IMR-90 (cell line): ENCODE data around the gene TUBA3E. TPM values are rescaled to one million over a fixed set of nuclear protein-coding genes. Genes with fewer than 3 reads are reported as not detected.
"Not testable (repeated sequence)": the region's sequence is repeated elsewhere in the genome, so short reads cannot be mapped to it uniquely, and the experiment has no call there.

Source experiments
- ATAC-seq: fragments of 200-7000 bp; cut with Tn5 transposase; 2 replicates; pipeline ENCODE4 v1.9.1; 2020; ENCODE audit warnings: low read depth, mild to moderate bottlenecking, moderate library complexity
- BruUV-seq: library from RNA; stranded (reverse); fragments of 400-500 nt; replicated peaks from 2 replicates; lab custom pipeline; 2021; lab: Mats Ljungman, UMichigan
- CTCF ChIA-PET: fragments of 300-600 bp; formaldehyde crosslinking; extraction: SDS; loops from one replicate; lab custom pipeline; 2021; ENCODE audit warnings: antibody characterized with exemption; lab: Yijun Ruan, JAX
- POLR2A ChIA-PET: fragments of 300-600 bp; sonication (Branson Sonifier 250); formaldehyde crosslinking; loops from one replicate; lab custom pipeline; 2022; ENCODE audit warnings: antibody characterized with exemption; ENCODE audit not compliant: unreplicated experiment; lab: Charles Lee
- DNase-seq: peaks from one replicate; pipeline ENCODE4 v3.0.0; 2013
- H2AFZ ChIP-seq: replicated peaks from 2 replicates; pipeline ENCODE3; 2013; ENCODE audit warnings: low read length, mild to moderate bottlenecking; ENCODE audit not compliant: poor library complexity
- H2AK5ac ChIP-seq: 2 replicates; pipeline ENCODE4 v1.6.1; 2013; ENCODE audit warnings: low read depth, low read length, inconsistent platforms
- H2AK9ac ChIP-seq: replicated peaks from 2 replicates; pipeline ENCODE3; 2013; ENCODE audit warnings: mild to moderate bottlenecking, low read depth, low read length, moderate library complexity; ENCODE audit not compliant: poor library complexity
- H2BK120ac ChIP-seq: 2 replicates; pipeline ENCODE4 v1.6.1; 2013; ENCODE audit warnings: low read depth, low read length, inconsistent platforms
- H2BK15ac ChIP-seq: 3 replicates; pipeline ENCODE4 v1.6.1; 2013; ENCODE audit warnings: low read depth, low read length, inconsistent platforms
- H2BK20ac ChIP-seq: 2 replicates; pipeline ENCODE4 v1.6.1; 2013; ENCODE audit warnings: low read depth, mild to moderate bottlenecking, inconsistent platforms, low read length, moderate library complexity
- H2BK5ac ChIP-seq: 2 replicates; pipeline ENCODE4 v1.6.1; 2013; ENCODE audit warnings: mild to moderate bottlenecking, low read depth, low read length, inconsistent platforms; ENCODE audit not compliant: poor library complexity, severe bottlenecking
- H3K14ac ChIP-seq: replicated peaks from 2 replicates; pipeline ENCODE4 v1.6.1; 2013; ENCODE audit warnings: low read depth, low read length, inconsistent platforms
- H3K18ac ChIP-seq: 2 replicates; pipeline ENCODE4 v1.6.1; 2013; ENCODE audit warnings: low read depth, low read length, control low read depth
- H3K23ac ChIP-seq: 2 replicates; pipeline ENCODE4 v1.6.1; 2013; ENCODE audit warnings: low read depth, low read length, inconsistent platforms
- H3K27ac ChIP-seq: 2 replicates; pipeline ENCODE4 v1.5.1; 2013; ENCODE audit warnings: mild to moderate bottlenecking, control low read depth, low read length; ENCODE audit not compliant: insufficient read depth
- H3K27me3 ChIP-seq: 2 replicates; pipeline ENCODE4 v1.6.1; 2013; ENCODE audit warnings: low read length; ENCODE audit not compliant: control insufficient read depth, insufficient read depth
- H3K36me3 ChIP-seq: 2 replicates; pipeline ENCODE4 v1.6.1; 2013; ENCODE audit warnings: low read length, mixed read lengths; ENCODE audit not compliant: control insufficient read depth, insufficient read depth
- H3K4ac ChIP-seq: 2 replicates; pipeline ENCODE4 v1.6.1; 2013; ENCODE audit warnings: low read depth, low read length, inconsistent platforms
- H3K4me1 ChIP-seq: 2 replicates; pipeline ENCODE4 v1.6.1; 2013; ENCODE audit warnings: low read length, mixed read lengths; ENCODE audit not compliant: control insufficient read depth, insufficient read depth
- H3K4me2 ChIP-seq: 2 replicates; pipeline ENCODE4 v1.6.1; 2013; ENCODE audit warnings: low read depth, mild to moderate bottlenecking, control low read depth, low read length, moderate library complexity
- H3K4me3 ChIP-seq: 2 replicates; pipeline ENCODE4 v1.5.1; 2013; ENCODE audit warnings: low read depth, mild to moderate bottlenecking, control low read depth, low read length, moderate library complexity; ENCODE audit not compliant: insufficient read depth
- H3K56ac ChIP-seq: 2 replicates; pipeline ENCODE4 v1.6.1; 2013; ENCODE audit warnings: low read length, inconsistent platforms; ENCODE audit not compliant: insufficient read depth; ENCODE audit errors: extremely low read depth
- H3K79me1 ChIP-seq, 2 experiments: 2 replicates each; pipeline ENCODE4 v1.6.1; 2013; ENCODE audit warnings: low read length in 2 of 2, inconsistent platforms in 1 of 2, low read depth in 1 of 2
- H3K9ac ChIP-seq: 2 replicates; pipeline ENCODE4 v1.6.1; 2013; ENCODE audit warnings: low read depth, low read length, control low read depth
- H3K9me1 ChIP-seq: 2 replicates; pipeline ENCODE4 v1.6.1; 2013; ENCODE audit warnings: low read length, inconsistent platforms; ENCODE audit not compliant: insufficient read depth
- H3K9me3 ChIP-seq: 2 replicates; pipeline ENCODE4 v1.6.1; 2013; ENCODE audit warnings: low read length; ENCODE audit not compliant: control insufficient read depth, insufficient read depth
- H4K20me1 ChIP-seq: 2 replicates; pipeline ENCODE4 v1.6.1; 2013; ENCODE audit warnings: low read length, inconsistent platforms; ENCODE audit not compliant: insufficient read depth
- H4K5ac ChIP-seq: 2 replicates; pipeline ENCODE4 v1.6.1; 2013; ENCODE audit warnings: mild to moderate bottlenecking, low read depth, low read length, control low read depth
- H4K8ac ChIP-seq, 2 experiments: 2 replicates each; pipeline ENCODE4 v1.6.1; 2013; ENCODE audit warnings: low read depth in 2 of 2, low read length in 2 of 2, control low read depth in 1 of 2, inconsistent platforms in 1 of 2
- H4K91ac ChIP-seq: 2 replicates; pipeline ENCODE4 v1.6.1; 2013; ENCODE audit warnings: low read depth, low read length, inconsistent platforms; ENCODE audit not compliant: insufficient read depth
- CTCF ChIP-seq: conservative IDR thresholded peaks from 2 replicates; pipeline ENCODE4 v1.5.1; 2012; ENCODE audit warnings: mild to moderate bottlenecking, low read depth, low read length, improper control_type of control experiment
- RAD21 ChIP-seq: IDR thresholded peaks from 2 replicates; pipeline ENCODE4 v1.6.1; 2012; ENCODE audit warnings: low read length, improper control_type of control experiment
- SMC3 ChIP-seq: fragments of 150-350 bp; IDR thresholded peaks from 2 replicates; pipeline ENCODE4 v1.6.1; 2016; ENCODE audit warnings: low read depth, mild to moderate bottlenecking, antibody characterized with exemption, low read length, moderate library complexity
- WGBS, 2 experiments: methylation state at CpG; one replicate each; pipeline versions ENCODE4 v1.1.5 to v1.1.7; 2013; ENCODE audit warnings: missing lambda C conversion rate in 2 of 2; ENCODE audit not compliant: insufficient read length in 1 of 2; ENCODE audit errors: extremely low coverage in 2 of 2; 5-methylcytosine and 5-hydroxymethylcytosine counted together
- dilution Hi-C: fragments of 300-500 bp; cut with HindIII; formaldehyde crosslinking; loops from one replicate; pipeline ENCODE4 v1.14.3; 2018; ENCODE audit warnings: low sequenced_read_pairs; ENCODE audit not compliant: unreplicated experiment
- in situ Hi-C: fragments of 300-500 bp; cut with MboI; formaldehyde crosslinking; loops from 3 replicates; pipeline ENCODE4 v1.14.3; 2019; ENCODE audit warnings: low sequenced_read_pairs, inconsistent platforms, mixed read lengths
- intact Hi-C: fragments of 100-400 bp; cut with micrococcal nuclease; formaldehyde crosslinking; loops from 2 replicates; pipeline ENCODE4 v1.10.0; 2022
- polyA plus RNA-seq, 3 experiments: library from polyadenylated mRNA; depleted of rRNA; stranded (reverse); fragments of >200 nt; gene quantifications; 2 replicates each; pipeline ENCODE4 v1.2.3, GENCODE V29; 2012; ENCODE audit warnings: low replicate concordance in 1 of 3
- total RNA-seq: library from RNA; depleted of rRNA; stranded (reverse); fragments of >200 nt; gene quantifications from 2 replicates; pipeline ENCODE4 v1.2.3, GENCODE V29; 2012

TUBA3E gene
- total and polyA plus RNA-seq, 2 of the 4 experiments (the other 2 are of a cell fraction) = not detected

- DNase-seq (peak; percentile 33), ATAC-seq (peak; percentile 83)
- H3K9me3 ChIP-seq, H2AFZ ChIP-seq, H3K79me1 ChIP-seq, H3K4me1 ChIP-seq, H3K23ac ChIP-seq, H3K4me3 ChIP-seq, H2AK5ac ChIP-seq, H4K20me1 ChIP-seq, H2BK15ac ChIP-seq, H2BK20ac ChIP-seq, H4K8ac ChIP-seq, H4K5ac ChIP-seq, POLR2A ChIA-PET, H2BK120ac ChIP-seq, H3K9me1 ChIP-seq, H3K27me3 ChIP-seq, H4K91ac ChIP-seq, H3K4me2 ChIP-seq, H2BK5ac ChIP-seq, H3K4ac ChIP-seq, dilution Hi-C loops, H3K14ac ChIP-seq, H3K27ac ChIP-seq, BruUV-seq, H3K18ac ChIP-seq, H3K9ac ChIP-seq, H3K56ac ChIP-seq, H2AK9ac ChIP-seq: not testable (repeated sequence)
- WGBS, 2 experiments = no CpG with 5 or more reads among the region's 16 CpGs
- in situ Hi-C loops (loop anchor here (25.0 kb wide), 1 partner anchor 1356 kb away; no protein-coding TSS in a partner anchor), intact Hi-C loops (loop anchor here (1.0 kb wide), 1 partner anchor 176 kb away; no protein-coding TSS in a partner anchor)
- CTCF ChIA-PET = interaction anchor here (0.7 to 1.5 kb wide), 2 partner anchors 11 to 177 kb away, joined by 3 to 5 read pairs; partner anchors contain the start of gene CCDC74B
- TF ChIP-seq CTCF (peak; percentile 48), RAD21 (peak; percentile 31), SMC3 (peak; percentile 23; the same call in 1 of the 2 replicates)
- H3K36me3 ChIP-seq = peaks cover 32% of the 10 kb centered on the region; the same call in 1 of the 2 replicates
Measured at GRCh38 chr2:130155956-130156623, 42.1 kb downstream of the TUBA3E start.
